ENCODE data around the gene PSME3IP1.

- TF ChIP-seq, protein P1, sequence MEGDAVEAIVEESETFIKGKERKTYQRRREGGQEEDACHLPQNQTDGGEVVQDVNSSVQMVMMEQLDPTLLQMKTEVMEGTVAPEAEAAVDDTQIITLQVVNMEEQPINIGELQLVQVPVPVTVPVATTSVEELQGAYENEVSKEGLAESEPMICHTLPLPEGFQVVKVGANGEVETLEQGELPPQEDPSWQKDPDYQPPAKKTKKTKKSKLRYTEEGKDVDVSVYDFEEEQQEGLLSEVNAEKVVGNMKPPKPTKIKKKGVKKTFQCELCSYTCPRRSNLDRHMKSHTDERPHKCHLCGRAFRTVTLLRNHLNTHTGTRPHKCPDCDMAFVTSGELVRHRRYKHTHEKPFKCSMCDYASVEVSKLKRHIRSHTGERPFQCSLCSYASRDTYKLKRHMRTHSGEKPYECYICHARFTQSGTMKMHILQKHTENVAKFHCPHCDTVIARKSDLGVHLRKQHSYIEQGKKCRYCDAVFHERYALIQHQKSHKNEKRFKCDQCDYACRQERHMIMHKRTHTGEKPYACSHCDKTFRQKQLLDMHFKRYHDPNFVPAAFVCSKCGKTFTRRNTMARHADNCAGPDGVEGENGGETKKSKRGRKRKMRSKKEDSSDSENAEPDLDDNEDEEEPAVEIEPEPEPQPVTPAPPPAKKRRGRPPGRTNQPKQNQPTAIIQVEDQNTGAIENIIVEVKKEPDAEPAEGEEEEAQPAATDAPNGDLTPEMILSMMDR (conservative IDR thresholded peaks at IDR 0.05; ENCODE audit: low read depth, low read length), result no peak
- TF ChIP-seq POLR2A (IDR thresholded peaks at IDR 0.05; ENCODE audit: low read depth, low read length) (no peak), SMC3 (IDR thresholded peaks at IDR 0.05; ENCODE audit: low read depth, low read length) (no peak), BHLHE40 (IDR thresholded peaks at IDR 0.05; ENCODE audit: low read depth, low read length) (no peak), MAFK (IDR thresholded peaks at IDR 0.05; ENCODE audit: low read depth, low read length) (no peak), ELK1 (IDR thresholded peaks at IDR 0.05; ENCODE audit: borderline replicate concordance, low read depth, low read length) (no peak), RCOR1 (IDR thresholded peaks at IDR 0.05; ENCODE audit: insufficient replicate concordance, low read length) (no peak), RFX5 (IDR thresholded peaks at IDR 0.05; ENCODE audit: low read depth, low read length) (no peak), NFE2L2 (IDR thresholded peaks at IDR 0.05; ENCODE audit: low read depth, low read length) (no peak), FOS (IDR thresholded peaks at IDR 0.05; ENCODE audit: low read depth, low read length) (no peak), CEBPB (IDR thresholded peaks at IDR 0.05; ENCODE audit: low read depth, low read length) (no peak)
Observed at GRCh38 chr16:57179215-57179828, 6.5 kb downstream of the PSME3IP1 start.
